Adrenal gland (tissue), 12 donors: ENCODE data around the gene CRYBG2. TPM values are rescaled to one million over a fixed set of nuclear protein-coding genes. Genes with fewer than 3 reads are reported as not detected.

Source experiments
- DNase-seq, 7 donors: peaks; one replicate each; pipeline ENCODE4 v3.0.0-alpha.2; 2019 to 2020
- H3K27ac ChIP-seq, 5 donors: fragments of 200-600 bp; sonication (generic) in 4 of 5; 1 replicate in 3 of 5; 2 replicates in 2 of 5; pipeline versions ENCODE4 v1.5.1 to v1.8.0; 2016 to 2020; ENCODE audit warnings: mild to moderate bottlenecking in 1 of 5
- H3K27me3 ChIP-seq: fragments of 200-600 bp; 2 replicates; pipeline ENCODE4 v1.8.0; 2021
- H3K36me3 ChIP-seq, 2 donors: fragments of 200-600 bp; replicated peaks in 1 of 2; 1 replicate in 1 of 2; 2 replicates in 1 of 2; pipeline versions ENCODE4 v1.5.1 to v1.8.0; 2018 to 2022
- H3K4me1 ChIP-seq, 2 donors: fragments of 200-600 bp; replicated peaks in 1 of 2; 1 replicate in 1 of 2; 2 replicates in 1 of 2; pipeline versions ENCODE4 v1.5.1 to v1.8.0; 2018 to 2021
- H3K4me3 ChIP-seq, 4 donors: fragments of 200-600 bp; sonication (generic) in 3 of 4; one replicate each; pipeline ENCODE4 v1.5.1; 2016 to 2018
- H3K9me3 ChIP-seq, 3 donors: fragments of 200-600 bp; sonication (generic) in 1 of 3; replicated peaks in 1 of 3; 1 replicate in 2 of 3; 2 replicates in 1 of 3; pipeline versions ENCODE4 v1.5.1 to v1.8.0; 2016 to 2021
- CTCF ChIP-seq, 6 experiments: fragments of 450-650 bp in 4 of 6; fragments of 200-600 bp in 2 of 6; sonication (generic) in 1 of 6; IDR thresholded peaks; 1 replicate in 5 of 6; 2 replicates in 1 of 6; pipeline versions ENCODE4 v1.5.1 to v1.8.0; 2016 to 2021; ENCODE audit warnings: antibody characterized with exemption in 6 of 6, mild to moderate bottlenecking in 2 of 6, moderate library complexity in 1 of 6
- POLR2A ChIP-seq, 2 donors: fragments of 450-650 bp; IDR thresholded peaks; one replicate each; pipeline ENCODE4 v1.6.1; 2017; ENCODE audit warnings: antibody characterized with exemption in 2 of 2, mild to moderate bottlenecking in 2 of 2, moderate library complexity in 1 of 2
- WGBS, 4 donors: extraction: QIAGEN DNeasy Blood & Tissue Kit in 2 of 4; methylation state at CpG; one replicate each; pipeline versions ENCODE4 v1.1.5 to v1.1.7; 2013 to 2017; 5-methylcytosine and 5-hydroxymethylcytosine counted together
- intact Hi-C, 2 donors: fragments of 100-400 bp; cut with DNase I; formaldehyde crosslinking; loops; one replicate each; pipeline versions ENCODE4 v1.14.1 to v1.15.0; 2022 to 2023
- polyA plus RNA-seq, 3 donors: library from polyadenylated mRNA; stranded (reverse); fragments of 200-250 nt in 2 of 3; fragments of 350-450 nt in 1 of 3; fragmentation: Illumina TruSeq in 1 of 3; extraction: RNeasy Lipid Tissue Mini Kit (QIAGEN cat#74804) in 1 of 3; gene quantifications; one replicate each; pipeline ENCODE4 v1.2.3, GENCODE V29; 2013 to 2014
- total RNA-seq, 9 donors: library from RNA; depleted of rRNA in 4 of 9; stranded (reverse); fragments of >200 nt in 4 of 9; fragments of 120-200 nt in 1 of 9; fragmentation: NEBNext Ultra II Directional in 1 of 9; extraction: Animal tissue kit (Norgen Biotek cat#: 25700) in 1 of 9; gene quantifications; one replicate each; pipeline versions ENCODE4 v1.1.0 to v1.2.4, GENCODE V29; 2013 to 2023
- donor health status: healthy with polysubstance abuse.
- donor health status: Bipolar disorder and iron deficiency.
- donor health status: DM: yes; HTN: yes; CAD: no.
- donor health status: DM: no; HTN: no; CAD: no.
- donor health status: DM: no; HTN: no; CAD: no.
- donor health status: DM: yes; HTN: yes; CAD: no.

CRYBG2 gene
- total and polyA plus RNA-seq, 12 donors: 0.17 to 0.48 (median 0.20) TPM; not detected in 9

- DNase-seq: peak; percentile 81 to 95 (median 88)
- peaks cover 14 to 30% of the 10 kb centered on the region in 2 donors for H3K4me1 ChIP-seq
- H3K4me3 ChIP-seq: no peak overlapping the region
- TF ChIP-seq CTCF (IDR thresholded peaks at IDR 0.05) (peak; percentile 64 to 95 (median 84)), POLR2A (IDR thresholded peaks at IDR 0.05) (peak in 1 of 2 donors; percentile 12)
- intact Hi-C loops: loop anchor here in 1 of 2 donors (2.0 kb wide), 1 partner anchor 45 kb away; no protein-coding TSS in a partner anchor
- H3K27ac ChIP-seq: peak overlapping the region; percentile 45 to 88 (median 75)
- H3K9me3 ChIP-seq: no peaks in the 10 kb centered on the region
- WGBS, 4 donors: 19 to 31% (median 22%) methylated on average over 3 of the region's 3 CpGs
- H3K27me3 ChIP-seq: no peaks in the 10 kb centered on the region
- H3K36me3 ChIP-seq: no peaks in the 10 kb centered on the region
These were observed 78.1 kb downstream of the CRYBG2 start for GRCh38 chr1:26275580-26276431.

- Histone ChIP-seq H3K27ac (peak overlapping the region in 3 of 5 donors; percentile 16 to 88 (median 83)), H3K4me1 (peaks cover 14 to 29% of the 10 kb centered on the region in 2 donors), H3K27me3 (no peaks in the 10 kb centered on the region), H3K36me3 (no peaks in the 10 kb centered on the region), H3K4me3 (no peak overlapping the region), H3K9me3 (no peaks in the 10 kb centered on the region)
- intact Hi-C loops: loop anchor here in 1 of 2 donors (2.0 kb wide), 1 partner anchor 46 kb away; no protein-coding TSS in a partner anchor
- TF ChIP-seq CTCF (IDR thresholded peaks at IDR 0.05) (no peak), POLR2A (IDR thresholded peaks at IDR 0.05) (no peak)
- 74 to 86% (median 84%) methylated on average over 11 of the region's 11 CpGs for WGBS, 4 donors
- no peak for DNase-seq
These were observed 79.0 kb downstream of the CRYBG2 start for GRCh38 chr1:26274801-26275425.

Other genes with a start within 250 kb of the CRYBG2 start
- gene PDIK1L, start 242.3 kb downstream of the CRYBG2 start, total RNA-seq: 1 to 10 TPM; 2.3 to 9.8 (median 8.2) TPM
- gene PDIK1L, start 242.3 kb downstream of the CRYBG2 start, polyA plus RNA-seq: 1 to 10 TPM; 1.6 to 6.6 (median 1.7) TPM
- gene FAM110D, start 195.1 kb downstream of the CRYBG2 start, total RNA-seq: 1 to 10 TPM in 8 of 9 donors, under 1 TPM in 1; 0.61 to 3.9 (median 2.2) TPM
- gene FAM110D, start 195.1 kb downstream of the CRYBG2 start, polyA plus RNA-seq: 1 to 10 TPM in 2 of 3 donors, under 1 TPM in 1; 0.46 to 6.2 (median 1.4) TPM
- not detected for gene C1orf232, start 185.2 kb downstream of the CRYBG2 start, total RNA-seq
- gene C1orf232, start 185.2 kb downstream of the CRYBG2 start, polyA plus RNA-seq: not detected
- gene ZNF593, start 184.2 kb downstream of the CRYBG2 start, total RNA-seq: 10 to 100 TPM; 17.8 to 44.7 (median 30.6) TPM
- 100 to 1,000 TPM in 1 of 3 donors, 10 to 100 TPM in 1, 1 to 10 TPM in 1; 9.8 to 113 (median 51.0) TPM for gene ZNF593, start 184.2 kb downstream of the CRYBG2 start, polyA plus RNA-seq
- under 1 TPM in 1 of 9 donors, not detected in 8; 0.18 TPM for gene ZNF593OS, start 182.3 kb downstream of the CRYBG2 start, total RNA-seq
- under 1 TPM in 1 of 3 donors, not detected in 2; 0.88 TPM for gene ZNF593OS, start 182.3 kb downstream of the CRYBG2 start, polyA plus RNA-seq
- gene CNKSR1, start 176.6 kb downstream of the CRYBG2 start, total RNA-seq: 1 to 10 TPM in 1 of 9 donors, under 1 TPM in 4, not detected in 4; 0.17 to 2.1 (median 0.29) TPM
- 1 to 10 TPM in 1 of 3 donors, under 1 TPM in 2; 0.31 to 1.5 (median 0.64) TPM for gene CNKSR1, start 176.6 kb downstream of the CRYBG2 start, polyA plus RNA-seq
- gene CATSPER4, start 163.5 kb downstream of the CRYBG2 start, total RNA-seq: not detected
- gene CATSPER4, start 163.5 kb downstream of the CRYBG2 start, polyA plus RNA-seq: not detected
- gene CEP85, start 119.9 kb downstream of the CRYBG2 start, total RNA-seq: 10 to 100 TPM in 1 of 9 donors, 1 to 10 TPM in 8; 2.6 to 16.4 (median 5.8) TPM
- gene CEP85, start 119.9 kb downstream of the CRYBG2 start, polyA plus RNA-seq: 1 to 10 TPM; 2.5 to 6.1 (median 3.1) TPM
- gene SH3BGRL3, start 74.0 kb downstream of the CRYBG2 start, total RNA-seq: 100 to 1,000 TPM in 3 of 9 donors, 10 to 100 TPM in 6; 21.0 to 123 (median 72.5) TPM
- 100 to 1,000 TPM; 178 to 350 (median 321) TPM for gene SH3BGRL3, start 74.0 kb downstream of the CRYBG2 start, polyA plus RNA-seq
- 10 to 100 TPM in 6 of 9 donors, 1 to 10 TPM in 3; 5.3 to 28.5 (median 13.3) TPM for gene UBXN11, start 47.5 kb downstream of the CRYBG2 start, total RNA-seq
- 100 to 1,000 TPM in 1 of 3 donors, 10 to 100 TPM in 1, 1 to 10 TPM in 1; 5.9 to 154 (median 53.1) TPM for gene UBXN11, start 47.5 kb downstream of the CRYBG2 start, polyA plus RNA-seq
- 1 to 10 TPM in 7 of 9 donors, not detected in 2; 2.5 to 8.9 (median 4.5) TPM for gene CD52, start 36.2 kb downstream of the CRYBG2 start, total RNA-seq
- 100 to 1,000 TPM in 1 of 3 donors, 10 to 100 TPM in 2; 13.6 to 239 (median 14.1) TPM for gene CD52, start 36.2 kb downstream of the CRYBG2 start, polyA plus RNA-seq
- gene ZNF683, start 18.6 kb upstream of the CRYBG2 start, total RNA-seq: under 1 TPM in 1 of 9 donors, not detected in 8; 0.25 TPM
- under 1 TPM in 2 of 3 donors, not detected in 1; 0.20 to 0.24 TPM for gene ZNF683, start 18.6 kb upstream of the CRYBG2 start, polyA plus RNA-seq
- gene LIN28A, start 56.7 kb upstream of the CRYBG2 start, total RNA-seq: 1 to 10 TPM in 1 of 9 donors, under 1 TPM in 2, not detected in 6; 0.23 to 1.2 (median 0.72) TPM
- not detected for gene LIN28A, start 56.7 kb upstream of the CRYBG2 start, polyA plus RNA-seq
- gene DHDDS, start 78.2 kb upstream of the CRYBG2 start, total RNA-seq: 10 to 100 TPM; 33.2 to 64.9 (median 44.1) TPM
- gene DHDDS, start 78.2 kb upstream of the CRYBG2 start, polyA plus RNA-seq: 10 to 100 TPM; 24.0 to 77.2 (median 31.5) TPM
- 100 to 1,000 TPM; 118 to 483 (median 293) TPM for gene HMGN2, start 118.3 kb upstream of the CRYBG2 start, total RNA-seq
- gene HMGN2, start 118.3 kb upstream of the CRYBG2 start, polyA plus RNA-seq: 100 to 1,000 TPM; 313 to 415 (median 404) TPM
- gene RPS6KA1, start 175.6 kb upstream of the CRYBG2 start, total RNA-seq: 10 to 100 TPM; 37.7 to 51.5 (median 40.4) TPM
- 10 to 100 TPM; 17.1 to 45.8 (median 28.4) TPM for gene RPS6KA1, start 175.6 kb upstream of the CRYBG2 start, polyA plus RNA-seq